Panc1 (cell line): ENCODE results near the gene PCMT1. TPM values are rescaled to one million over a fixed set of nuclear protein-coding genes. Genes with fewer than 3 reads are reported as not detected.
"Not testable (repeated sequence)": the region's sequence is repeated elsewhere in the genome, so short reads cannot be mapped to it uniquely, and the experiment has no call there.

Experiments used
- ATAC-seq: fragments of 200-7000 bp; cut with Tn5 transposase; 2 replicates; pipeline ENCODE4 v1.9.1; 2020; ENCODE audit warnings: mild to moderate bottlenecking, moderate library complexity
- BruUV-seq: library from RNA; stranded (reverse); fragments of 400-500 nt; replicated peaks from 2 replicates; lab custom pipeline; 2021; lab: Mats Ljungman, UMichigan
- CTCF ChIA-PET: fragments of 300-600 bp; sonication (Branson Sonifier 250); formaldehyde crosslinking; loops from one replicate; lab custom pipeline; 2022; ENCODE audit warnings: antibody characterized with exemption; lab: Charles Lee
- POLR2A ChIA-PET: fragments of 300-600 bp; sonication (Branson Sonifier 250); formaldehyde crosslinking; loops from one replicate; lab custom pipeline; 2022; ENCODE audit warnings: antibody characterized with exemption; lab: Charles Lee
- DNase-seq: peaks from one replicate; pipeline ENCODE4 v3.0.0-alpha.2; 2010; ENCODE audit warnings: low read depth, low spot score
- H3K27ac ChIP-seq: 2 replicates; pipeline ENCODE4 v1.5.1; 2011; ENCODE audit warnings: mild to moderate bottlenecking, low read length, inconsistent platforms
- H3K27me3 ChIP-seq: fragments of 200-500 bp; sonication (Bioruptor generic); 2 replicates; pipeline ENCODE4 v1.6.0; 2014; ENCODE audit warnings: low read length, inconsistent platforms; ENCODE audit not compliant: control insufficient read depth, insufficient read depth
- H3K36me3 ChIP-seq: fragments of 200-500 bp; sonication (Bioruptor generic); 2 replicates; pipeline ENCODE4 v1.5.1; 2014; ENCODE audit warnings: inconsistent platforms, mild to moderate bottlenecking, low read length, moderate library complexity; ENCODE audit not compliant: control insufficient read depth, insufficient read depth
- H3K4me1 ChIP-seq: 2 replicates; pipeline ENCODE4 v1.5.1; 2011; ENCODE audit warnings: inconsistent platforms, mild to moderate bottlenecking, low read length, moderate library complexity; ENCODE audit not compliant: control insufficient read depth, insufficient read depth
- H3K4me3 ChIP-seq, 2 experiments: 2 replicates each; pipeline ENCODE4 v1.5.1; 2011 to 2012; ENCODE audit warnings: low read depth in 2 of 2, low read length in 2 of 2, mild to moderate bottlenecking in 2 of 2, inconsistent platforms in 1 of 2, moderate library complexity in 1 of 2
- H3K9me3 ChIP-seq: fragments of 200-500 bp; sonication (Bioruptor generic); 2 replicates; pipeline ENCODE4 v1.5.1; 2014; ENCODE audit warnings: low read depth, mild to moderate bottlenecking, inconsistent platforms, low read length, moderate library complexity; ENCODE audit not compliant: control insufficient read depth, insufficient read depth
- CTCF ChIP-seq: fragments of 450-650 bp; IDR thresholded peaks from 2 replicates; pipeline ENCODE4 v1.5.1; 2017; ENCODE audit warnings: mild to moderate bottlenecking
- POLR2AphosphoS5 ChIP-seq: IDR thresholded peaks from 2 replicates; pipeline ENCODE4 v1.6.1; 2012; ENCODE audit warnings: mild to moderate bottlenecking, low read depth, low read length, moderate library complexity
- REST ChIP-seq, 2 experiments: IDR thresholded peaks; 2 replicates each; pipeline ENCODE4 v1.6.1; 2011 to 2012; ENCODE audit warnings: low read depth in 2 of 2, control low read depth in 1 of 2, low read length in 1 of 2, mild to moderate bottlenecking in 1 of 2, moderate library complexity in 1 of 2; ENCODE audit not compliant: insufficient read depth in 1 of 2
- SIN3A ChIP-seq: IDR thresholded peaks from 2 replicates; pipeline ENCODE4 v1.6.1; 2012; ENCODE audit warnings: low read depth, mild to moderate bottlenecking, low read length, moderate library complexity, borderline replicate concordance; ENCODE audit not compliant: insufficient read depth
- TCF7L2 ChIP-seq: IDR thresholded peaks from 2 replicates; pipeline ENCODE4 v1.6.1; 2011; ENCODE audit warnings: mild to moderate bottlenecking, low read depth, low read length, inconsistent platforms
- in situ Hi-C: cut with HindIII; loops from 2 replicates; pipeline ENCODE4 v1.10.0; 2016; ENCODE audit warnings: low sequenced_read_pairs, low pct_unique_long_range_greater_than_20kb
- intact Hi-C: fragments of 100-400 bp; cut with micrococcal nuclease; formaldehyde crosslinking; loops from one replicate; pipeline ENCODE4 v1.10.0; 2022; ENCODE audit not compliant: unreplicated experiment
- total RNA-seq: library from RNA; stranded (reverse); gene quantifications from one replicate; pipeline ENCODE4 v1.2.1, GENCODE V29; 2021; ENCODE audit not compliant: unreplicated experiment

The PCMT1 gene
- total RNA-seq, 1 experiment from 2014 or later = 118 TPM

- TF ChIP-seq POLR2AphosphoS5 (no peak), REST (IDR thresholded peaks at IDR 0.05; ENCODE audit: insufficient read depth in 1 of 2, low read depth in 2 of 2, low read length in 1 of 2) (no peak), TCF7L2 (no peak), CTCF (no peak), SIN3A (no peak)
- Histone ChIP-seq H3K4me3 (no peak overlapping the region), H3K36me3 (peaks cover 7% of the 10 kb centered on the region), H3K9me3 (no peaks in the 10 kb centered on the region), H3K27me3 (no peaks in the 10 kb centered on the region), H3K27ac (peak overlapping the region; percentile 81), H3K4me1 (peaks cover 68% of the 10 kb centered on the region)
- ATAC-seq (peak; percentile 51), DNase-seq (no peak)
- POLR2A ChIA-PET = interaction anchor here (0.6 kb wide), 1 partner anchor 1272 kb away, joined by 4 read pairs; no protein-coding TSS in a partner anchor
- CTCF ChIA-PET = interaction anchor here (0.5 kb wide), 1 partner anchor 14 kb away, joined by 9 read pairs; no protein-coding TSS in a partner anchor
- in situ Hi-C loops = no loop called here
- intact Hi-C loops = no loop called here
- no TSS peak for BruUV-seq
Measured at GRCh38 chr6:149847939-149848267, 98.4 kb downstream of the PCMT1 start.

- BruUV-seq, H3K9me3 ChIP-seq, H3K36me3 ChIP-seq, H3K27me3 ChIP-seq, DNase-seq, POLR2A ChIA-PET, in situ Hi-C loops, ATAC-seq, H3K4me3 ChIP-seq, intact Hi-C loops: not testable (repeated sequence)
- Histone ChIP-seq H3K27ac (peak overlapping the region; percentile 81), H3K4me1 (peaks cover 68% of the 10 kb centered on the region)
- CTCF ChIA-PET = interaction anchor here (0.5 kb wide), 1 partner anchor 14 kb away, joined by 9 read pairs; no protein-coding TSS in a partner anchor
Measured at GRCh38 chr6:149848343-149848742, 98.8 kb downstream of the PCMT1 start.

GRCh38 chr6:149851461-149852110 lies 102.0 kb downstream of the PCMT1 start:
- Histone ChIP-seq H3K36me3 (peaks cover 7% of the 10 kb centered on the region), H3K4me3 (no peak overlapping the region), H3K4me1 (peaks cover 65% of the 10 kb centered on the region), H3K27ac (peak overlapping the region; percentile 91), H3K9me3 (no peaks in the 10 kb centered on the region), H3K27me3 (no peaks in the 10 kb centered on the region)
- POLR2A ChIA-PET = interaction anchor here (0.6 kb wide), 1 partner anchor 9 kb away, joined by 3 read pairs; no protein-coding TSS in a partner anchor
- CTCF ChIA-PET = interaction anchor here (0.6 kb wide), 1 partner anchor 1531 kb away, joined by 4 read pairs; no protein-coding TSS in a partner anchor
- no peak for TF ChIP-seq CTCF
- TF ChIP-seq SIN3A = no peak
- TF ChIP-seq REST (IDR thresholded peaks at IDR 0.05; ENCODE audit: insufficient read depth in 1 of 2, low read depth in 2 of 2, low read length in 1 of 2) = no peak
- no peak for TF ChIP-seq POLR2AphosphoS5
- no TSS peak for BruUV-seq
- ATAC-seq = no peak
- in situ Hi-C loops = no loop called here
- DNase-seq = no peak
- intact Hi-C loops = no loop called here
